ENCODE measurements around the gene SORCS1.

DNA sequence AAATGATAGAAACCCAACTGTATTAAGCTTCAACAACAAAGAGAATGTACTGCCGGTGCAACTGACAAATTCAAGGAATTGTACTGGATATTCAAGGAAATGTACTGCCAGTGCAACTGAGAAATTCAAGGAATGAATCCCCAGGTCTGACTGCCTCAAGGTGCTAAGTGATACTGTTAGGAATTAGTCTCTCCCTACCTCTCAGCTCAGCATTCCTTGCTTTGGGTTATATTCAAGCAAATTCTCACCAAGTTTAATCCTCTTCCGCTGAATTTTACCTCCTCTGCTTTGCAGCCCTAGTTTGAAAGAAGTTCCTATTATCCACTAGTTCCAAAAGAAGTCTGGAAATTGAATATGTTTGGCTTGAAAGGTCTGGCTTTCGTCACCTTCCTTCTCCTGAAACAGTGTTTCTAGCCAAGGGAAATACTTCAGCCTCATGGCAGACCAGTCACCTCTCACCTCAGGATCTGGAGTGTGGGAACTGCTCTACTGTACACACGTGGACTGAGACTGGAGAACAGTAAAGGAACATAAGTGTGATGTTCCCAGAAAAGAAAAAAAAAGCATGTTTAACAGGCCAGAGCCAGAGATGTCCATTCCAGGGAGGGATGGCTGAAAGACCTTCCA, 60.4 kb downstream of the SORCS1 start:
- TF ChIP-seq, protein P1, sequence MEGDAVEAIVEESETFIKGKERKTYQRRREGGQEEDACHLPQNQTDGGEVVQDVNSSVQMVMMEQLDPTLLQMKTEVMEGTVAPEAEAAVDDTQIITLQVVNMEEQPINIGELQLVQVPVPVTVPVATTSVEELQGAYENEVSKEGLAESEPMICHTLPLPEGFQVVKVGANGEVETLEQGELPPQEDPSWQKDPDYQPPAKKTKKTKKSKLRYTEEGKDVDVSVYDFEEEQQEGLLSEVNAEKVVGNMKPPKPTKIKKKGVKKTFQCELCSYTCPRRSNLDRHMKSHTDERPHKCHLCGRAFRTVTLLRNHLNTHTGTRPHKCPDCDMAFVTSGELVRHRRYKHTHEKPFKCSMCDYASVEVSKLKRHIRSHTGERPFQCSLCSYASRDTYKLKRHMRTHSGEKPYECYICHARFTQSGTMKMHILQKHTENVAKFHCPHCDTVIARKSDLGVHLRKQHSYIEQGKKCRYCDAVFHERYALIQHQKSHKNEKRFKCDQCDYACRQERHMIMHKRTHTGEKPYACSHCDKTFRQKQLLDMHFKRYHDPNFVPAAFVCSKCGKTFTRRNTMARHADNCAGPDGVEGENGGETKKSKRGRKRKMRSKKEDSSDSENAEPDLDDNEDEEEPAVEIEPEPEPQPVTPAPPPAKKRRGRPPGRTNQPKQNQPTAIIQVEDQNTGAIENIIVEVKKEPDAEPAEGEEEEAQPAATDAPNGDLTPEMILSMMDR (IDR thresholded peaks at IDR 0.05) = no peak
- no peak for TF ChIP-seq ZFX (IDR thresholded peaks at IDR 0.05; ENCODE audit: borderline replicate concordance)
